ENCODE data around the gene F2.
A peak's percentile ranks its signal among the peaks of the same experiment; 100 is the strongest.
"Not testable (repeated sequence)": the region's sequence is repeated elsewhere in the genome, so short reads cannot be mapped to it uniquely, and the experiment has no call there.

F2 gene

DNA sequence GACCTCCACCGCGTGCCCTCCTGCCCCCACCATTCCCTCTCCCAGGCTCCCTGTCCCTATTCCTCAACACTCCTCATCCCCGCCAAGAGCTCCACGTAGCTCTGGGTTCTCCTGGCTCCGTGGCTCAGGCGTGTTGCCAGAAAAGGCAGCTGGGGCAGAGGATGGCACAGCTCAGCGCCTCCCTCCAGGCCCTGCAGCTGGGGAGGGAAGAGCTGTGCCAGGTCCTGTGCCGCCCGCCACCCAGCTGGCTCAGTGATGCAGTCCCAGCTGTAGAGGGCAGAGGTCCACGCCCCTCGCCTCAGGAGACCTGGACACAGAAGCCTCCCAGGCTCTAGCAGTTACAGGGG is 22.8 kb upstream of the F2 start:
- Mint-ChIP-seq H3K4me1 (ENCODE audit: low read depth) (peaks cover 37% of the 10 kb centered on the region), H3K27me3 (no peaks in the 10 kb centered on the region), H3K9me3 (ENCODE audit: low read depth) (no peaks in the 10 kb centered on the region), H3K4me3 (peak overlapping the region; percentile 7), H3K36me3 (no peaks in the 10 kb centered on the region), H3K27ac (no peak overlapping the region)

DNA sequence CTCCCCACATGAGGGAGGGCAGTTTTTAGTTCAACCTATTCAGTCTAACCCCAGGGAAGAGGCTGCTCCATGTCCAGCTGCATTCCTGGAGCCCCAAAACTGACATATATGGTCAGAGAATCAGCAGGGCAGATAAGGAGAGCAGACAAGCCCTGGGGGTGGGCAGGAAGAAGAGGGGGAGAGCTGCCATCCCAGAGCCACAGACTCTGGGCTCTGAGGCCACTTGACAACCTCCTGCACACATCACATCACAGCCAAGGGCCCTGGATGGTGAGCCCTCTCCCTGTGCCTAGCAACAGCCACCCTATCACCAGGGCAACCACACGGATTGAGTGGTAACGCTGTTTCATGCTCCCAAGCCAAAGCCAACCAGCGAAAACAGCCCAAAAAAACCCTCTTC is 21.7 kb upstream of the F2 start:
- peaks cover 45% of the 10 kb centered on the region for H3K4me1 Mint-ChIP-seq (ENCODE audit: low read depth)
- H3K4me3 Mint-ChIP-seq, result peak overlapping the region; percentile 51

DNA sequence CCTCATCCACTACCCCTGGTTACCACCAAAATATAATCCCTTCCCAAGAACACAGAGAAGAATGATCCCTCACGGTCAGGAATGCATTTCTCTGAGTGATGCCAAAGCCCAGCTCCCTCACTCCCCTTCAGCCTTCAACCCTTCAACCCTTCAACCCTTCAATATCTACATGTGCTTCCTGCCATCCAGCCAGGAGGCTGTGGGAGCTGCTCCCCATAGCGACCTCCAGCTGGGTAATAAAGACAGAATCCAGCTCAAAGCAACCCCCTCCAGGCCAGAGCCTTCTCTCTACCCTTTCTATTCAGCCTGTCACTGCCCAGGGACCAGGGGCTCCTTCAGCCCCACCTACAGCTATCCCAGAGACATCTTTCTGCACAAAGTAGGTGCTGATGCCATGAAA is 21.3 kb upstream of the F2 start:
- Mint-ChIP-seq H3K36me3 (peaks cover 5% of the 10 kb centered on the region), H3K27ac (peak overlapping the region; percentile 83), H3K4me3 (peak overlapping the region; percentile 51), H3K9me3 (ENCODE audit: low read depth) (no peaks in the 10 kb centered on the region), H3K4me1 (ENCODE audit: low read depth) (peaks cover 49% of the 10 kb centered on the region), H3K27me3 (no peaks in the 10 kb centered on the region)

More for the DNA sequence above, 21.7 kb upstream of the F2 start:
- H3K9me3 Mint-ChIP-seq (ENCODE audit: low read depth), result no peaks in the 10 kb centered on the region
- H3K27me3 Mint-ChIP-seq, result no peaks in the 10 kb centered on the region
- H3K36me3 Mint-ChIP-seq, result peaks cover 3% of the 10 kb centered on the region
- H3K27ac Mint-ChIP-seq, result peak overlapping the region; percentile 83

DNA sequence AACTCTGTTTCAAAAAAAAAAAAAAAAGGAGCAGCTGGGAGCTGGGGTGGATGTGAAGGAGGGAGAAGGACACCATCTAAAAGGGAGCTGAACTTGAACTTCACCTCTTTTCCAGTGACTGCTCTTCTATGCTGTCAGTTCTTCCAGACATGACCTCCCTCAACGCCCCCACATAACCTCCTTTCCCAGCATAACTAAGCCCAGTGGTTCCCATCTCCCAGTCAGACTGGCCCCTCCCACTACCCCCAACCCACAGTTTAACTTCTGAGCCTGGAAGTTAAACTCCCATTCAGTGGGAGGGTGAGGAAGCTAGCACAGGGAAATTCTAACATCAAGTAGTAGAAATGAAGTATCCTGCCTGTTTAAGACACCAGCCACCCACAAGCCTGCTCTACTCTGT is 20.4 kb upstream of the F2 start:
- Mint-ChIP-seq H3K27ac (peak overlapping the region; percentile 50), H3K4me3 (peak overlapping the region; percentile 99), H3K4me1 (ENCODE audit: low read depth) (peaks cover 56% of the 10 kb centered on the region), H3K36me3 (peaks cover 5% of the 10 kb centered on the region), H3K27me3 (no peaks in the 10 kb centered on the region), H3K9me3 (ENCODE audit: low read depth) (no peaks in the 10 kb centered on the region)

DNA sequence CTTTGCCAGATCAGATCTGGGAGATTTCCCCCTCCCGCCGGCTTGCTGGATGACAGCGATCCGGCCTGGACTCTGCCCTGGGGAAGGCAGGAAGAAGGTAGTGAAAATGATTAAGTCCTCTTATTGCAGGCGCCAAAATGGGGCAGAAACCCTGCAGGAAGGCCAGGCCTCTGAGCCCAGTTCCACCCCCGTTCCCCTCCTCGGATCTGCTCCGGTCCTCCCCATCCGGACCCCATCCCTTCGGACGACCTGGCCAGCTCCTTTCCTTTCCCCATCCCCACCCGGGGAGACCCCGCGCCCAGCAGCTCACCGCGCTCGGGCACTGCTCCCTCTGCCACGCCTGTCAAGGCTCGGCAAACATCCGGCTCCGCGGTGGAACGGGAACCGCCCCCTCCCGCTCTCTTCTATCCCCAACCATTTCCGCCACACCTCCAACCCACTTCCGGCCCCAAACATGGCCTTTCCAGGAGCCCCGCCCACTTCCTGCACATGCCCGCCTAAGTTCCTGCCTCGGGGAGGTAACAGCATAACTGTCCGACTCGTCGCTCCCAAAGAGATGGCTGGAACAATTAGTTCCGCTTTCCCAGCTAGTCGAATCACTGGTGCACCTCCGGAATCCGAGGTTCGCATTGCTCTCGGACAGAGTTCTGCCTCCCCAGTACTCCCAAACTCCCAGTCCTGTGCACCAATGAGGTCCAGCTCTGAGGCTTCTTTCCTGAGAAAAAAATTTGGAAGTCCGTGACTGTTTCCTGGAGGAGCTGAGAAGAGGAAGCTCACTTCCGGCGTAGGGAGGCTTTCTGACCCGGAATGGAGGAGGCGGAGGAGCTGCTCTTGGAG is 18.6 kb upstream of the F2 start, which contains the start of the genes ARHGAP1 and ZNF408:
ARHGAP1 (minus strand) TSS at position 379 of the 837 bp plus-strand sequence. CDS start 4,512 bp downstream, outside the sequence.
ZNF408 (plus strand) TSS at position 791 of the 837 bp plus-strand sequence; CDS start at position 808, 17 bp downstream.
- H3K27ac Mint-ChIP-seq, result peak within 1 kb of the TSS; percentile 99
- H3K4me1 Mint-ChIP-seq (ENCODE audit: low read depth), result peaks cover 54% of the 10 kb centered on the region
- peaks cover 5% of the 10 kb centered on the region for H3K36me3 Mint-ChIP-seq
- H3K4me3 Mint-ChIP-seq, result peak within 1 kb of the TSS; percentile 99
- H3K9me3 Mint-ChIP-seq (ENCODE audit: low read depth), result no peaks in the 10 kb centered on the region
- H3K27me3 Mint-ChIP-seq, result no peaks in the 10 kb centered on the region

DNA sequence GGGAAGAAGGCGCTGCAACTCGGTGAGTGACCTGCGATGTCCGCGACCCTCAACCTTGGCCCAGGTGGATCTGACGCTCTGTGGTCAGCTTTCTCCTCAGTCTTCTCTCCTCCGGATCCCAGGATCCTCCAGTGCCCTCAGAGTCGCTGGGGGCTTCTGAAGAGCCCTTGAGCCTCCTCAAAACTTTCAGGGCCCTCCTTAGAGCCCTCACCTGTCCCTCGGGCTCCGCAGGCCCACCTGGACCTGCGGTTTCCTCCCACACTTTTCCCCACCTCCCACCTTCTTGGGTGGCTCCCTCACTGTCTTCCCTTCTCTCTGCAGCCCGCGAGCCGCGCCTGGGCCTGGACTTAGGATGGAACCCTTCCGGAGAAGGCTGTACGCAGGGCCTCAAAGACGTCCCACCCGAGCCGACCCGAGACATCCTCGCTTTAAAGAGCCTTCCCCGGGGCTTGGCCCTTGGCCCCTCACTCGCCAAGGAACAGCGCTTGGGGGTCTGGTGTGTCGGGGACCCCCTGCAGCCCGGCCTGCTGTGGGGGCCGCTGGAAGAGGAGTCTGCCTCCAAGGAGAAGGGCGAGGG is 17.8 kb upstream of the F2 start:
- peaks cover 50% of the 10 kb centered on the region for H3K4me1 Mint-ChIP-seq (ENCODE audit: low read depth)

DNA sequence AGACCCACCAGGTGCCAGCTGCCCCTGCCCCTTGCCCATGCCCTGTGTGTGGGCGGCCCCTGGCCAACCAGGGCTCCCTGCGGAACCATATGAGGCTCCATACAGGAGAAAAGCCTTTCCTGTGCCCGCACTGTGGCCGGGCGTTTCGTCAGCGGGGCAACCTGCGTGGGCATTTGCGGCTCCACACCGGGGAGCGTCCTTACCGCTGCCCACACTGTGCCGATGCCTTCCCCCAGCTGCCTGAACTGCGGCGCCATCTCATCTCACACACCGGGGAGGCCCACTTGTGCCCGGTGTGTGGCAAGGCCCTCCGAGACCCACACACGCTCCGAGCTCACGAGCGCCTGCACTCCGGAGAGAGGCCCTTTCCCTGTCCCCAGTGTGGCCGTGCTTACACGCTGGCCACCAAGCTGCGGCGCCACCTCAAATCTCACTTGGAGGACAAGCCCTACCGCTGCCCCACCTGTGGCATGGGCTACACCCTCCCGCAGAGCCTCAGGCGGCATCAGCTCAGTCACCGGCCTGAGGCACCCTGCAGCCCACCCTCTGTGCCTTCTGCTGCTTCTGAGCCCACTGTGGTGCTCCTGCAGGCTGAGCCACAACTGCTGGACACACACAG is 13.8 kb upstream of the F2 start:
- H3K4me3 Mint-ChIP-seq, result no peak overlapping the region
- no peaks in the 10 kb centered on the region for H3K27me3 Mint-ChIP-seq
- H3K9me3 Mint-ChIP-seq (ENCODE audit: low read depth), result no peaks in the 10 kb centered on the region
- no peak overlapping the region for H3K27ac Mint-ChIP-seq
- peaks cover 29% of the 10 kb centered on the region for H3K4me1 Mint-ChIP-seq (ENCODE audit: low read depth)
- peaks cover 9% of the 10 kb centered on the region for H3K36me3 Mint-ChIP-seq

More for the DNA sequence above, 17.8 kb upstream of the F2 start:
- H3K4me3 Mint-ChIP-seq, result peak overlapping the region; percentile 99
- H3K9me3 Mint-ChIP-seq (ENCODE audit: low read depth), result no peaks in the 10 kb centered on the region
- peak overlapping the region; percentile 99 for H3K27ac Mint-ChIP-seq
- H3K27me3 Mint-ChIP-seq, result no peaks in the 10 kb centered on the region
- H3K36me3 Mint-ChIP-seq, result peaks cover 5% of the 10 kb centered on the region

DNA sequence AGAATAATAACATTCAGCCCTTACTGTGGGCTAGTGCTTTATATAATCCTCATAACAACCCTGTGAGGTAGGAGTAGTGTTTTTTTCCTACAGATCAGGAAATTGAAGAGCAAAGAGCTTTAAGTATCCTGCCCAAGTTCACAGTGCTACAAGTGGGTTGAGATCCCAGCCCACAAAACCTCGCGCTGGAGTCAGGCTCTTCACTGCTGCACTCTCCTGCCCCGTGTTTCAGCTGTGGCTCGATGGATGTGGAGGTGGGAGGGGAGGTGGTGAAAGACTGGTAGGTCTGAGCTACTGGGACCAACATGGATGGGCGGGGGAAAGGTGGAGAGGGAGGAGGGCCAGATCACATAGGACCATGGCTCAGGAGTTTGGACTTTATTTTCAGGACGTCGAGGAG is 12.1 kb upstream of the F2 start:
- no peak overlapping the region for H3K27ac Mint-ChIP-seq
- H3K4me3 Mint-ChIP-seq, result no peak overlapping the region
- H3K9me3 Mint-ChIP-seq (ENCODE audit: low read depth), result no peaks in the 10 kb centered on the region
- H3K27me3 Mint-ChIP-seq, result no peaks in the 10 kb centered on the region
- H3K4me1 Mint-ChIP-seq (ENCODE audit: low read depth), result peaks cover 20% of the 10 kb centered on the region
- peaks cover 6% of the 10 kb centered on the region for H3K36me3 Mint-ChIP-seq

DNA sequence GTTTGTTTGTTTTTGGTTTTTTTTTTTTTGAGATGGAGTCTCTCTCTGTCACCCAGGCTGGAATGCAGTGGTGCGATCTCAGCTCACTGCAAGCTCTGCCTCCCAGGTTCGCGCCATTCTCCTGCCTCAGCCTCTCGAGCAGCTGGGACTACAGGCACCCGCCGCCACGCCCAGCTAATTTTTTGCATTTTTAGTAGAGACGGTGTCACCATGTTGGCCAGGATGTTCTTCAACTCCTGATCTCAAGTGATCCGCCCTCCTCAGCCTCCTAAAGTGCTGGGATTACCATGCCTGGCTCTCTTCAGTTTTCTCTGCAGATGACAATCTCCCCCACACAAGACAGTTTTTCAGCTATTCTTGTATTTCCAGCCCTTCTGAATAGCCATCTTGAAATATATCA is 9.7 kb upstream of the F2 start:
- not testable (repeated sequence) for H3K36me3 Mint-ChIP-seq, H3K27me3 Mint-ChIP-seq

DNA sequence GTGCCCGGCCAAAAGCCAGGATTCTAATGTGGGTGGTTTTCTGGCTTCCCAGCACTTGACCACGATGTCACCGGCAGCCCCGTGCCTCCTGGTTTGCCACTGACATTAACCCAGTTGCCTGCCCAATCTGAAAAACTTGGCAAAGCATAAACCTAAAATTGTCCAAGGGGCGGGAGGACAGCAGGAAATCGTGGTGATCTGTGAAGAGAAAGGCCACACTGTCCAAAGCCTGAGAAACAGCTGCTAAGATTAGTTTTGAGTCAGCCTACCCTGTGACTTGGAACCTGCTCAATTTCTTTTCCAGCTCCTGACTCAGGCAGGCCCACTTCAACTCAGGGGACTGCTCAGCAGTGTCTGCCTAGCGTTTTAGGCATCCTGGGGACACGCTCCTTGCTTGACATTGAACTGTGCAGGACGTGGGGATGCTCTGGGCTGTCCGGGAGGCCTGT is 8.2 kb upstream of the F2 start:
- Mint-ChIP-seq H3K9me3 (ENCODE audit: low read depth) (no peaks in the 10 kb centered on the region), H3K27ac (no peak overlapping the region), H3K36me3 (peaks cover 4% of the 10 kb centered on the region), H3K4me1 (ENCODE audit: low read depth) (peaks cover 6% of the 10 kb centered on the region), H3K27me3 (no peaks in the 10 kb centered on the region), H3K4me3 (no peak overlapping the region)

More for the DNA sequence above, 9.7 kb upstream of the F2 start:
- H3K4me3 Mint-ChIP-seq; H3K4me1 Mint-ChIP-seq (ENCODE audit: low read depth); H3K27ac Mint-ChIP-seq; H3K9me3 Mint-ChIP-seq (ENCODE audit: low read depth): not testable (repeated sequence)

DNA sequence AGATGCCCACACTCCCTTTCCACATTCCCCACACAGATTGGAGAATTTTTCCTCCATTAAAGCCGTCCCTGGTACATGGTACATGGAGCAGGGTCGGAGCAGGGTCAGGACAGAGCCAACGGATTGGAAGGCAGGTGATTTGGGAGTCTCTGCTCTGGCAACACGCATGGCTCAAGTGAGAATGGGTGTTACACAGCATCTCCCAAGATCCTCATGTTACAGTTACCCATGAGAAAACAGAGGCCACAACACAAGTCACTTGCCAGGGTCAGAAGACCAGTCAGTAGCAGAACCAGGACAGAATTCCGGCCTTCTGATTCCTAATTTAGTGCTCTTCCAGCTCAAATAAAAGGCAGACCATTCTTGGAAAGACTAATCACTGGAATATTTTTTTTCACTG is 7.7 kb upstream of the F2 start:
- H3K4me1 Mint-ChIP-seq (ENCODE audit: low read depth), result peaks cover 6% of the 10 kb centered on the region
- H3K36me3 Mint-ChIP-seq, result peaks cover 4% of the 10 kb centered on the region
- no peak overlapping the region for H3K27ac Mint-ChIP-seq
- H3K4me3 Mint-ChIP-seq, result no peak overlapping the region
- no peaks in the 10 kb centered on the region for H3K9me3 Mint-ChIP-seq (ENCODE audit: low read depth)
- no peaks in the 10 kb centered on the region for H3K27me3 Mint-ChIP-seq

DNA sequence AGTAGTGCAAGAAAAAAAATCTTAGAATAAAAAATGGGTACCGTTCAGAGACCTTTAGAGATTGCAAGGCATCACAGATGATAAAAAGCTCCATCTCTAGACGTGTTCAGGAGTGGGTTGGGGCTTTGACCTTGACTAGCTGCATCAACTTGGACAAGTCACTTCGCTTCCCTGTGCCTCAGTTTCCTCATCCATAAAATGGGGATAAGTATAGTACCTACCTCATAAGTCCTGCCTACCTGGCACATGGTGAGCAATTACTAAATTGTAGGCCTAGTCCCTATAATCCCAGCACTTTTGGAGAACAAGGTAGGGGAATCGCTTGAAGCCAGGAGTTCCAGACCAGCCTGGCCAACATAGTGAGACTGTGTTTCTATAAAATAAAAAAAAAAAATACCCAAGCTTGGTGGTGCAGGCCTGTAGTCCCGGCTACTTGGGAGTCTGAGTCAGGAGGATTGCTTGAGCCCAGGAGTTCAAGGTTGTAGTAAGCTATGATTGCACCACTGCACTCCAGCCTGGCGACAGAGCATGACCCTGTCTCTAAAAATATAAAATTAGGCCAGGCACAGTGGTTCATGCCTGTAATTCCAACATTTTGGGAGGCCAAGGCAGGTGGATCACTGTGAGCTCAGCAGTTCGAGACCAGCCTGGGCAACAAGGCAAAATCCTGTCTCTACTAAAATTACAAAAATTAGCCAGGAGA is 6.0 kb upstream of the F2 start:
- no peaks in the 10 kb centered on the region for H3K9me3 Mint-ChIP-seq (ENCODE audit: low read depth)
- peaks cover under 1% of the 10 kb centered on the region for H3K4me1 Mint-ChIP-seq (ENCODE audit: low read depth)
- no peak overlapping the region for H3K4me3 Mint-ChIP-seq
- no peaks in the 10 kb centered on the region for H3K36me3 Mint-ChIP-seq
- no peaks in the 10 kb centered on the region for H3K27me3 Mint-ChIP-seq
- no peak overlapping the region for H3K27ac Mint-ChIP-seq

DNA sequence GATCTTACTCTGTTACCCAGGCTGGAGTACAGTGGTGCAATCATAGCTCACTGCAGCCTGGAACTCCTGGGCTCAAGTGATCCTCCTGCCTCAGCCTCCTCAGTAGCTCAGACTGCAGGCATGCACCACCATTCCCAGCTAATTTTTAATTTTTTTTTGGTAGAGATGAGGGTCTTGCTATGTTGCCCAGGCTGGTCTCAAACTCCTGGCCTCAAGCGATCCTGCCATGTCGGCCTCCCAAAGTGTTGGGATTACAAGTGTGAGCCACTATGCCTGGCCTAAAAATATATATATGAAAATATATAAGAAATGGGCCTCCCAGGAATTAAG is 1.2 kb upstream of the F2 start:
- not testable (repeated sequence) for H3K36me3 Mint-ChIP-seq; H3K27ac Mint-ChIP-seq; H3K27me3 Mint-ChIP-seq; H3K4me1 Mint-ChIP-seq (ENCODE audit: low read depth); H3K4me3 Mint-ChIP-seq; H3K9me3 Mint-ChIP-seq (ENCODE audit: low read depth)

DNA sequence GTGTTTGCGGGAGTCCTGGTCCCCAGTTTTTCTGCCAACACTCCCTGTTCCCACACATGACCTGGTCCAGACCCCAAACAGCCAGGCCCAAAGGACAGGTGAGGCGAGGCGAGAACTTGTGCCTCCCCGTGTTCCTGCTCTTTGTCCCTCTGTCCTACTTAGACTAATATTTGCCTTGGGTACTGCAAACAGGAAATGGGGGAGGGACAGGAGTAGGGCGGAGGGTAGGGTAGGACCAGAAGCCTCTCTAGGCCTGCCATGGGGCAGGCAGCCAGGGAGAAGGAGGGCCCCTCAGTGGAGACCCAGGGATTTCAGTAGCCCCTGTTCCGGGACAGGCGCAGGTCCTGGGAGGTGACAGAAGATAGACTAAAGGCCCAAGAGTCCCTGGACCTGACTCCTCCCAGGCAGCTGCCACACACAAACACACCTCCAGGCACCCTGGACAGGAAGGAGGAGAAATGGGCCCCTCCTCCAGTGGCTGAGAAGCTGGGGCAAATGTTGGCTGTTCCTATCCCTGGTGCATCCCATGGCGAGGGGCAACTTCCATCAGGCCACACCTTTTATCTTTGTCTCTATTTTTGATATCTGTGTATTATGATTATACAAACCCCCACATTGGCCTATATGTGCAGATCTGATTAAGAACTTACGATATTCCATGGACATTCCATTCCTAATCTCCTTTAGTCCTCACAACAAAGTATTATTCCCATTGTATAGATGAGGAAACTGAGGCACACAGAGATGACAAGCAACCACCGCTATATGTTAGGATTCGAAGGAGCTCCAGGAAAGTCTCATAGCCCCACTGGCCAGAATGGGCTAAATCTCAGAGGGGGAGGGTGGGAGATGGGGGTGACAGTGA is 626 bp upstream of the F2 start:
- H3K9me3 Mint-ChIP-seq (ENCODE audit: low read depth), result no peaks in the 10 kb centered on the region
- H3K27me3 Mint-ChIP-seq, result no peaks in the 10 kb centered on the region
- no peak overlapping the region for H3K4me3 Mint-ChIP-seq
- H3K4me1 Mint-ChIP-seq (ENCODE audit: low read depth), result peaks cover 2% of the 10 kb centered on the region
- H3K36me3 Mint-ChIP-seq, result no peaks in the 10 kb centered on the region
- H3K27ac Mint-ChIP-seq, result no peak overlapping the region

All from activated naive CD8-positive, alpha-beta T cell (primary cell).